Neuron (in vitro differentiated cells): ENCODE data around the gene WWP2.

Experiments used
- H2AFZ ChIP-seq: one replicate; pipeline ENCODE4 v1.6.1; 2013; ENCODE audit warnings: low read depth, mild to moderate bottlenecking, inconsistent platforms, low read length, moderate library complexity
- H3K27me3 ChIP-seq: one replicate; pipeline ENCODE4 v1.6.1; 2013; ENCODE audit warnings: low read length; ENCODE audit not compliant: insufficient read depth
- H3K36me3 ChIP-seq: one replicate; pipeline ENCODE4 v1.6.1; 2013; ENCODE audit warnings: low read length; ENCODE audit not compliant: insufficient read depth
- H3K4me1 ChIP-seq: one replicate; pipeline ENCODE4 v1.6.1; 2013; ENCODE audit warnings: low read length; ENCODE audit not compliant: insufficient read depth
- H3K4me3 ChIP-seq: 2 replicates; pipeline ENCODE4 v1.5.1; 2013; ENCODE audit warnings: mild to moderate bottlenecking, low read length, moderate library complexity
- H3K9me3 ChIP-seq: one replicate; pipeline ENCODE4 v1.6.1; 2013; ENCODE audit warnings: low read length

The WWP2 gene

DNA sequence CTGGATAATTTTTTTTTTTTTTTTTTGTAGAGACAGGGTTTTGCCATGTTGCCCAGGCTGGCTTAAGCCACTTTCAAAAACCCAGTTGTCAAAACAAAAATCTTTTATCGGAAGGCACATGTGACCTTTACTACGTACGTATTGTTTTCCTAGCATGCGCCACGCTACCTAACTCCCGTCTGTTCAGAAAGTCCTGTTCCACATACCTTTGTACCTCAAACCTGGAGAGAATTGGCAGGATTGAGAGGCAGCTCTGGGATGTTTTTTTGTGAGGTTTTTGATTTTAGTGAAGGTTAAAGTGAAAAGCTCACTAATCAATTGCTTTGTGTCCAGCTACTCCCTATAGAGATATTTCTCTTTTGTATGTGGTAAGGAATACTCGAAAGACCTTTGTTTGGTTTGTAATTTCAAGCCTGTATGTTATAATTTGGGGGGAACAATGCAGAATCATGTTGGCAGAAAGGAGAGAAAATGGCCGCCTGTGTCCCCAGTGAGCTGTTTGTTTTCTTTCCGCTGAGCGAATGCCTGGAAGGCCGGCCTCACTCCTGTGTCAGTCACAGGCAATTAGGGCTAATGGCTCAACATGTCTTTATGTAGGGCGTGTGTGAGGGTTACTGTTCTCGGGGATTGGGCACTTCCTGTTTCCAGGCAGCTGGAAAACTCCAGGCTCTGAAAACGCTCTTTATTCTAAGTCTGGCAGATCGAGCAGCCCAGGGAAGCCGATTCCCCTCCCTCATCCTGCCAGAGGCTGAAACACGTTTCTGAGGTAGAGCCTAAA is 128.2 kb downstream of the WWP2 start:
- peaks cover 11% of the 10 kb centered on the region for H3K36me3 ChIP-seq
- H3K9me3 ChIP-seq = peaks cover 3% of the 10 kb centered on the region
- no peaks in the 10 kb centered on the region for H3K27me3 ChIP-seq
- H2AFZ ChIP-seq = no peak overlapping the region
- no peaks in the 10 kb centered on the region for H3K4me1 ChIP-seq
- H3K4me3 ChIP-seq = no peak overlapping the region

DNA sequence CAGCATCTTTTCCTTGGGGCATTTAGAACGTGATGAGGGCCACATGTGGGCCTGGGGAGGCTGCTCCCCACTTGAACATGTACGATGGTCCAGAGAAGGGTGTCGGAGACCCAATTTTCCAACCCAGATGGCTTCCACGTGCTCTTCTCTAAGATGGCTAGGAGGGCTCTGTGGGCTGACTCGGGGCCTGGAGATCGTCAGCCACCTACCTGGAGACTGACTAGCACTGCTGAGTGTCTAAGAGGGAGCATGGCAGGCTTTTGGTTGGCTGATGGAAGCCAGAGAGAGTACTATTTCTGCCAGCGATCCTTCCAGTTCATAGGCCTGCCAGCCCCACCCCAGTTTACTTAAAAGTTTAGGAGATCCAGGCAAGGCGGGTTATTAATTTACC is 128.8 kb downstream of the WWP2 start:
- Histone ChIP-seq H3K27me3 (no peaks in the 10 kb centered on the region), H3K4me3 (no peak overlapping the region)

DNA sequence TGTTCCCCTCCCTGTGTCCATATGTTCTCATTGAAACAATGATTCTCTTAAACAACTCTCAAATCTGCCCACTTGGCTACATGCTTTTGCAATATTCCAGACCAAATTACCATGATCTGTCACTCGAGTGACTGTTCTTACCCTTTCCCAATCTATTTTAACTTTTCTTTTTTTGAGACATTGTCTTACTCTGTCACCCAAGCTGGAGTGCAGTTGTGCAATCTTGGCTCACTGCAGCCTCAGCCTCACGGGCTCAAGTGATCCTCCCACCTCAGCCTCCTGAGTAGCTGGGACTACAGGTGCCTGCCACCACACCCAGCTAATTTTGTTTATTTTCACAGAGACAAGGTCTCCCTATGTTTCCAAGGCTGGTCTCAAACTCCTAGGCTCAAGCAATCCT is 130.2 kb downstream of the WWP2 start:
- H3K9me3 ChIP-seq = peaks cover 3% of the 10 kb centered on the region
- peaks cover 11% of the 10 kb centered on the region for H3K36me3 ChIP-seq
- H3K4me3 ChIP-seq = no peak overlapping the region
- no peaks in the 10 kb centered on the region for H3K27me3 ChIP-seq
- H2AFZ ChIP-seq = no peak overlapping the region
- H3K4me1 ChIP-seq = no peaks in the 10 kb centered on the region

More for the DNA sequence above, 128.8 kb downstream of the WWP2 start:
- H3K36me3 ChIP-seq = peaks cover 11% of the 10 kb centered on the region
- no peak overlapping the region for H2AFZ ChIP-seq
- peaks cover 3% of the 10 kb centered on the region for H3K9me3 ChIP-seq
- no peaks in the 10 kb centered on the region for H3K4me1 ChIP-seq

DNA sequence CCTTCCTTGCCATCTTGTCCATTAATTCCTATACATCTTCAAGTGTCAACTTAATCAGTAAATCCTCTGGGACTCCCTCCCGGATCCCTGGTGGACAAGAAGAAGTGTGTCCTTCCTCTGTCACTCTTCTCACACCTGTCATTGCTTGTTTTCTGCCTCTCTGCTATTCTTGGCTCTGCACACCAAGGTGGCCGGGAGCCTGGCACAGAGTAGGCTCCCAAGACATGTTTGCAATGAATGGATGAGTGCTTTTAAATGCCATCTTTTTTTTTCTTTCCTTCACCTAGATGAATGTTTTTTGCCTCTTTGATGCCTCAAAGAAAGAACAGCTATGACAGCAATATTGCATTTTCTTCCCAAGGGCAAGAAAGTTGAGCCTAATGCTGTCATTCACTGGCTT is 131.0 kb downstream of the WWP2 start:
- H3K4me1 ChIP-seq = no peaks in the 10 kb centered on the region

DNA sequence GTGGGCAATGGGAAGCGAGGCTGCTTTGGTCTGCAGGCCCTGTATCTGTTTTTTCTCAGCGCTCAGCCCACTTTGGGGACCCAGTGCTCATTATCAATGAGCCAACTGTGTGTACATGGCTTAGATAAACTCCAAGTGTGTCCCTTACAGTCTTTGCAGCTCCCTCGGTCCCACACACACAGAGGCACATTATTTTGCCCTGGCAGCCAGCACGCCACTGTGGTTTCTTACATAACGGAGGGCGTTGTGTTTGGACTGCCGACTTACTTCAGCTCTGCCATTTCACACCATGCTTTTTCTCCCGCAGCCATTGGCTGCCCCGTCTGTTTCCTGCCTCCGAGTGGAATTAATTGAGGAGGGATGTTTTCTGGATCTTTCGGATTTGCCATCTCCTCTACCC is 132.5 kb downstream of the WWP2 start:
- no peaks in the 10 kb centered on the region for H3K27me3 ChIP-seq
- peaks cover 4% of the 10 kb centered on the region for H3K36me3 ChIP-seq
- H3K9me3 ChIP-seq = no peaks in the 10 kb centered on the region

More for the DNA sequence above, 131.0 kb downstream of the WWP2 start:
- Histone ChIP-seq H3K4me3 (no peak overlapping the region), H3K27me3 (no peaks in the 10 kb centered on the region), H3K36me3 (peaks cover 11% of the 10 kb centered on the region), H2AFZ (no peak overlapping the region), H3K9me3 (peaks cover 3% of the 10 kb centered on the region)

DNA sequence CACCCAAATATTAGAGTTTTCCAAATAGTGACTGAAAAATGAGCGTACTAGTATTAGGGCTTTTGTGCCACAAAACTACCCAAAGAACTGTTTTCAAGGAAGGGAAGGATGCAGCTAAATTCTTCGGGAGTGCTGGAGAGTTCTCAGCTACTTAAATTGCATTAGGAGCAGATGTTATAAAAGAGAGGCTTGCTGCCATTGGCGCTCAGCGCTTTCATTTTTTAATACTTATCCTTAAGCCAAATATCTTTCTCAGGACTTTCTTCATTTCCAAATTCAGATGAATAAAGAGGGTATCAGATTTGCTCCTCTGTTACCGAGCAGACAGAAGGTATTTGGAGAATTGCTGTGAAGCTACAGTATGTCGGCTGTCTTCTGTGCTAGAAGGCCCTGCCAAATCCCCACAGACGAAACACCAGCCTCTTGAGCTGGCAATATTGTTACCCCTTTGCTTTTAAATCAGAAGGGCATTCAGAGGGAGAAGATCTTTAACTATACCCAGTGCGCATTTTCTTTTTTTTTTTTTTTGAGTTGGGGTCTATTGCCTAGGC is 141.8 kb downstream of the WWP2 start:
- H3K4me3 ChIP-seq = no peak overlapping the region
- no peak overlapping the region for H2AFZ ChIP-seq
- H3K4me1 ChIP-seq = peaks cover 7% of the 10 kb centered on the region
- H3K36me3 ChIP-seq = peaks cover 4% of the 10 kb centered on the region
- H3K9me3 ChIP-seq = peaks cover 3% of the 10 kb centered on the region
- H3K27me3 ChIP-seq = no peaks in the 10 kb centered on the region

More for the DNA sequence above, 132.5 kb downstream of the WWP2 start:
- Histone ChIP-seq H3K4me1 (no peaks in the 10 kb centered on the region), H3K4me3 (no peak overlapping the region), H2AFZ (no peak overlapping the region)

DNA sequence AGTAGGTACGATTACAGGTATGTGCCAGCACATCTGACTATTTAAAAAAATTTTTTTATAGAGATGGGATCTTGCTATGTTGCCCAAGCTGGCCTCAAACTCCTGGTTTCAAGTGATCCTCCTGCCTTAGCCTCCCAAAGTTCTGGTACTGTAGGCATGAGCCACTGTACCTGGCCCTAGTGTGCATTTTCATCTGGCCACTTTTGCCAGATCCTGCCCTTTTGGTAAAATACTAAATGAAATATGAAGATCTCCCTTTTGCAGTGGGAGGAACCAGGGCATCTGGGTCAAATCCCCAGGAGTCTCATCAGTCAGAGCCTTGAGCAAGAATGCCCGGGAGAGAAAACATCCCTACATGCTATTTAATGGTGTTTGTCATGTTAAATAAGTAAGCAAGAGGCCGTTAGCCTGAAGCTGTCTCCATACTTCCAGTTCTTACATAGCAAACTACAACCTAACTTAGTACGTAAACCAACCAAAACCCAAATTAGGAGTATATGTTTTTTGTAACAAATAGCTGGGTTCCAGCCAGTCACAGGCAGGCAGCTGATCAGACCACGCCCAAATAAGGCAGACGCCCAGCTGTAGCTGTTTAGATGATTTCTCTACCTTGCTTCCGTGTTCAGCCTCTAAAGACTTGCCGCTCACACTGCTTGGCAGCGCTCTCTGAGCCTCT is 142.5 kb downstream of the WWP2 start:
- Histone ChIP-seq H2AFZ (no peak overlapping the region), H3K36me3 (peaks cover 9% of the 10 kb centered on the region), H3K4me3 (no peak overlapping the region), H3K4me1 (peaks cover 7% of the 10 kb centered on the region), H3K27me3 (no peaks in the 10 kb centered on the region), H3K9me3 (peaks cover 3% of the 10 kb centered on the region)

DNA sequence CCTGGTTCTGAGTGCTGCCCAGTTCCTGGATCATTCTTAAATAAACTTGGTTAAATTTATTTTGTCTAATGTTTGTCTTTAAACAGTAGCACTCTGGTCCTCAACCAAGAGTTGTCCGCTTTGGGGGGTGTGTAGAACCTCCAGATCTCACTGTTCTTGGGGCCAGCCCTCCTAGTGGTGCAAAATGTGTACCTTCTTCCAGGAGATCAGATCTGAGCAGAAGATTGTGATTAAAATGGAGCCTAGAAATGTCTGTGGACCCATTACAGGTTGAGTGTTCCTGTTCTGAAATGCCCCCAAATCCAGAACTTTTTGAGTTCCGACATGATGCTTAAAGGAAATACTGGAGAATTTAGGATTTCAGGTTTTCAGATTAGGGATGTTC is 143.0 kb downstream of the WWP2 start:
- H3K27me3 ChIP-seq = no peaks in the 10 kb centered on the region
- peaks cover 9% of the 10 kb centered on the region for H3K36me3 ChIP-seq
- H3K9me3 ChIP-seq = peaks cover 3% of the 10 kb centered on the region
- no peak overlapping the region for H2AFZ ChIP-seq
- peaks cover 7% of the 10 kb centered on the region for H3K4me1 ChIP-seq
- no peak overlapping the region for H3K4me3 ChIP-seq

DNA sequence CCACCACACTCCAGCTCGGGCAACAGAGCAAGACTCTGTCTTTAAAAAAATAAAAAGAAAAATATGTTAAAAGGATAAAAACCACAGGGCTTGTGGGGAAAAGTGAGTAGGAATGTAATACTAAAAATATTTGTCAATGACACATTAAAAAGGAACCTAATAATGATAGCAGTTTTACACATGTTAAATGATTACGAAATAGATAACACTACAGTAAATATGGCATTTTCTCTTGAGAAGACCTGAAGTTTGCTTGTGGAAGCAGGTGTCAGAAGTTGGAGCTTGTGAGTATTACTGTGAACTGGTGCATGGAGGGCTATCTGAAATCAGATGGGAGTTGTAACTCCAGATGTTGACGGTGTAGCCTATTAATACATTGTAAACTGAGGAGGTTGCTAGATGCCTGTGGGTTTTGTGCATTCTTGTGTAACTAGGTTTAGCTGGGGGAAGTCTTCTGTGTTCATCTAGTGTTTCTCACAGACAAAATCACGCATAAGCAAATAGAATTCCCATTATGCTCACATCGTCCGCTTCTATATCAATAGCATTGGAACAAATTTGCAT is 144.8 kb downstream of the WWP2 start:
- H3K4me3 ChIP-seq = no peak overlapping the region
- H3K27me3 ChIP-seq = no peaks in the 10 kb centered on the region
- no peak overlapping the region for H2AFZ ChIP-seq
- peaks cover 17% of the 10 kb centered on the region for H3K36me3 ChIP-seq
- H3K4me1 ChIP-seq = peaks cover 7% of the 10 kb centered on the region
- peaks cover 3% of the 10 kb centered on the region for H3K9me3 ChIP-seq

DNA sequence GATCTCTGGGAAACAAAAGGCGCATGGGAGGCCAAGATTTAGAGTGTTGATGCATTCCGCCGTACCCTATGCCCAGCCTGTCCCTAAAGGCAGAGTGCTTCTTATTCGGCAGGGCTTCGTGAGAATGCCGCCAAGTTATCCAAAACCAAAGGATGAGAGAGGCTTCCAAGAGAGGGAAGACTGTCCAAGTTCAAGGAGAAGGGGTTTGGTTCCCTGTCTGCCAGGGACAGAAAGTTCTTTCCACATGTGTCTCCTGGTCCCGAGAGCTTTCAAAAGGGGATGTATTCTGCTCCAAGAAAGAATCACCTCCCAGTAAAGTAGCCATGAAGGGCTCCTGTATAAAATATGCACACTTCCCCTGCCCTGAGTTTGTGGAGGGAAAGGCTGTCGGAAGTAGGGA is 146.9 kb downstream of the WWP2 start:
- H3K27me3 ChIP-seq = no peaks in the 10 kb centered on the region
- no peak overlapping the region for H3K4me3 ChIP-seq
- H2AFZ ChIP-seq = no peak overlapping the region
- peaks cover 1% of the 10 kb centered on the region for H3K9me3 ChIP-seq
- H3K4me1 ChIP-seq = peaks cover 7% of the 10 kb centered on the region
- peaks cover 17% of the 10 kb centered on the region for H3K36me3 ChIP-seq

DNA sequence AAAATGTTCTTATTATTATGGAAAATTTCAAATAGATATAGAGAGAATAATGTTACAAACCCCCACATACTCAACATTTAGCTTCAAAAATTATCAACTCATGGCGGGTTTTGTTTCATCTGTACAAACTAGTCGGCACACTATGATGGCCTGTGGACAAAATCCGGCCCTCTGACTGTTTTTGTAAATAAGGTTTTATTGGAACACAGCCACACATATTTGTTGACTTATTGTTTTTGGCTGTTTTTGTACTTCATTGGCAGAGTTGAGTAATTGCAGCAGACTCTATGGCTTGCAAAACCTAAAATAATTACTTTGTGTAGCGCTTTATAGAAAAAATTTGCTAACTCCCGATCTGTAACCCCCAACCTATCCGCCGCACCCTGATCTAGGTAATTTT is 147.6 kb downstream of the WWP2 start:
- Histone ChIP-seq H3K4me1 (peaks cover 7% of the 10 kb centered on the region), H3K4me3 (no peak overlapping the region), H3K36me3 (peaks cover 17% of the 10 kb centered on the region), H3K27me3 (no peaks in the 10 kb centered on the region), H2AFZ (no peak overlapping the region), H3K9me3 (peaks cover 1% of the 10 kb centered on the region)

DNA sequence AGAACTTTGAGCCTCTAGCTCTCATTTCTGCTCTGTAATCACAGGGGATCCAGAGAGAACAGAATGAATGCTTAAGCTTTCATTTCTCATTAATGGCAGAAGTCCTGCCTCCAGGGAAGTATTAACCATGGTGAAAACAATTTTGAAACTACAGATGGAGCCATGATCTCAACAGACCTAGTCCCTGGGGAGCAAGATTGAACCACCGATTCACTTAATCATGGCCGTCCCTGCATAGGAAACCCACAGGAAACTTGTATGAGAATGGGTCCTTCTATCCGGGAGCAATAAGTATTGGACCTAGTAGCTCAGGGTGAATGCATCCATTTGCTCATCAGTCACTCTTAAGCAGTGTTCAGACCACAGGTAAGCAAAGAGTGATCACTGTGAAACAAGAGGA is 148.8 kb downstream of the WWP2 start:
- Histone ChIP-seq H3K4me3 (no peak overlapping the region), H2AFZ (no peak overlapping the region), H3K4me1 (peaks cover 7% of the 10 kb centered on the region), H3K9me3 (peaks cover 1% of the 10 kb centered on the region), H3K27me3 (no peaks in the 10 kb centered on the region), H3K36me3 (peaks cover 17% of the 10 kb centered on the region)

DNA sequence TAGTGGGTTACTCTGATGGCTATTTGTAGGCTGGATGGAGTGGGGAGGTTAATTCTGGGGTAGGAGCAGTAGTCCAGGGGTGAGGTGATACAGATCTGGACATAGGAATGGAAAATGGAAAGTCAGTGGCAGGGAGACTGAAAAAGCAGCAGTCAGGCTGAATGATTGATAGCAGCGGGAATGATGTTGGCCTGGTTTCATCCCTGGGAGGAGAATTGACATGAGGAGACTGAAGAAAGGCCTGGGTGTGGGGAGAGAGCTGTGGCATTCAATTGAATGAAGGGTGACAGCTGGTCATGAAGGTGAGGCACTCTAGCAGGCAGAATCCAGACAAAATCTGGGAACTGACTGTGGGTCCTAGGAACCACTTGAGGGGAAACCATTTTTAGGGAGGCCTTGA is 154.3 kb downstream of the WWP2 start:
- H3K9me3 ChIP-seq = no peaks in the 10 kb centered on the region
- H2AFZ ChIP-seq = no peak overlapping the region
- H3K4me3 ChIP-seq = no peak overlapping the region
- H3K36me3 ChIP-seq = peaks cover 2% of the 10 kb centered on the region
- no peaks in the 10 kb centered on the region for H3K27me3 ChIP-seq
- peaks cover 11% of the 10 kb centered on the region for H3K4me1 ChIP-seq
